Measurements from ENCODE around the gene CIITA.

Gene CIITA

DNA sequence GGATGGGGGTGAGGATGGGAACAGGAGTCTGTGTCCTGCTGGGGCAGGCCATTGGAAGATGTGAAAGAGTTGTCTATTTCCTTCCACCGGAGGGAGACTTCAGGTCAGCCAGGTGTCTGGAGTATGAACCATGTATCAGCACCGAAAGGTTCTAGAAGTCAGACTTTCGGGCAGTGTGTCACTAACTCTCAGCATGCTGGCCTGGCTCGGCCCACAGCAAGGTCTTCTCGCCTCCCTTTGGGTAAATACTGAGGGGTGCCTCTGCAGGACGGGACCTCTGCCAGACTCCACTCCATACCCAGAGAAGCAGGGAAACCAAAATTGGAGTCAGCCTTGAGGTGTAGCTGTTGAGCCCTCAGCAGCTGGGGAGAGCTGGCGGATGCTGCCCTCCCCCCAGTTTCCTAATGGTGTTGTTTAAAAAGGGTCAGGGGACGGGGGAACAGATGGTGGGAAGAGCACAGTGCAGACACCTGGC, 507 bp downstream of the CIITA start:
- DNase-seq (ENCODE audit: extremely low spot score, insufficient read length, low read depth) (no peak), FAIRE-seq (no peak)

DNA sequence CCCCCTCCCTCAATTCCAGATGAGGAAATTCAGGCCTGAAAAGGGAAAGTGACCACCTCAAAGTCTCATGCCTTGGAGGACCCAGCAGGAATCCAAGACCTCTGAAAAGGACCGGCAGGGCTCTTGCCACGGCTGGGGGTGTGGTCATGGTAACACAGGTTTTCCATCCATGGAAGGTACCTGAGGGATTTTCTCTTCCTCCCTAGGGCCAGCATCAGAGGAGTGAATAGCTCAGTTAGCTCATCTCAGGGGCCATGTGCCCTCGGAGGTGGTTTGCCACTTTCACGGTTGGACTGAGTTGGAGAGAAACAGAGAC, 1.3 kb downstream of the CIITA start:
- DNase-seq (ENCODE audit: extremely low spot score, insufficient read length, low read depth) (no peak), FAIRE-seq (peak; percentile 92)

DNA sequence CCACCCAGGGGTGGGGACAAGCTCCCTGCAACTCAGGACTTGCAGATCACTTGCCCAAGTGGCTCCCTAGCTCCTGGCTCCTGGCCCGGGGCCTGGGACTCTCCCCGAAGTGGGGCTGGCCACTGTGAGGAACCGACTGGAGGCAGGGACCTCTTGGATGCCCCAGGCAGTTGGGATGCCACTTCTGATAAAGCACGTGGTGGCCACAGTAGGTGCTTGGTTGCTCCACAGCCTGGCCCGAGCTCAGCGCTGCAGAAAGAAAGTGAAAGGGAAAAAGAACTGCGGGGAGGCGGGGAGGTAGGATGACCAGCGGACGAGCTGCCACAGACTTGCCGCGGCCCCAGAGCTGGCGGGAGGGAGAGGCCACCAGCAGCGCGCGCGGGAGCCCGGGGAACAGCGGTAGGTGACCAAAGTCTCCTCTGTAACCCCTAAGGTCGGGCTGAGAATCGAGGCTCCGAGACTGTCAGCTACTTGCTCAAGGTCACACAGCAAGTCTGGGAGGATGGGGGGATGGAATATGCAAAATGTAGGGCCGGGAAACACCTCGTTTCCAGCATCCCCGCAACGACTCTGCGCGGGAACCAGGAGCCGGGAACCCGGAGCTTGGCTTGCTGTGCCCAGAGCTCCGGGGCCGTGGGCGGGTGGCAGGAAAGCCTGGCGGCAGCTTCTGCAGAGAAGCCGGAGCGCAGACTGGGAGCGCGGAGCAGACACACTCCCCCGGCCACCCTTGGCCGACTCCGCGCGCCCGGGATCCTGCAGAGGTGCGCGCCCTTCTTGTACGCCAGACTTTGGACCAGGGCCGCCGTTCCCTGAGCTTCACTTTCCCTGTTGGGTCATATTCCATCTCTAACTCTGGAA, 1.9 kb downstream of the CIITA start:
- no peak for DNase-seq (ENCODE audit: extremely low spot score, insufficient read length, low read depth)
- FAIRE-seq: no peak

DNA sequence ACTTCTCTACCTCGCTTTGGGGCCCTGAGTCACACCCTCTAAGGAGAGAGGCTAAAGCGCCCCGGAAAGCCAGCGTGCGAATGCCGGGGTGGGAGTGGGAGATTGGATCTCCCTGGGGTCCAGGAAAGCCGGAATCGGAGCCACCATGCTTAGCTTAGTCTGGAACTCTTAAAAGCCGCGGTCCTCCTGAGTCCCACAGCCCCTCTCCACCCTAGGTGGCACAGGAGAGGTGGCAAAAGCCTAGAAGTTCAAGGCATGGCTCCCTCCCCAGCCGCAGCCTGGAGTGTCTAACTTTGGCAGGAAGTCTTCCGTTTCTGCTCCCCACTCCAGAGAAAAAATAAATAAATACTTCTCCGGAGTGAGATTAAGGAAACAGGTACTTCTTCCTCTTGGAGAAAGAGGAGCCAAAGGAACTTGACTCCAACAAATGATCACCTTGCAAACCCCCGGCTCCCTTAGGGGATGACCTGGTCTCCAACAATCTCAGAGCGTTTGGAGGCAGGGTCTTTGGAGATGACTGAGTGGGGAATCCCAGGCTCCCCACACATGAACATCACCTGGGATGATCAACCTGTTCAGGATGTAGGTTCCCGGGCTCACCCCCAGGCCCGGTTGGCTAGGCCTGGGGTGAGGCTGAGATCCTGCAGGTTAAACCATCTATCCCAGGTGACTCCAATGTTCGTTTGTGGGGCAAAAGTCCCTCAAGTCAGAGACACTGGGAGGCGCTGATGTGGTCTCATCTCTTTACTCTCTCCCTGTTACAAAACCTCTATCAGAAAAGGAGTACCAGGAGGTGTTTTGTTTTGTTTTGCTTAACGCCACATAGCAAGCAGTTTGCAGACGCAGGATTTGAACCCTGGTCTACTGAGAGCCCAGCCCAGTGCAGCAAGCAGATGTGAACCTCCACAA, 2.9 kb downstream of the CIITA start:
- DNase-seq (ENCODE audit: extremely low spot score, insufficient read length, low read depth) (no peak), FAIRE-seq (no peak)

DNA sequence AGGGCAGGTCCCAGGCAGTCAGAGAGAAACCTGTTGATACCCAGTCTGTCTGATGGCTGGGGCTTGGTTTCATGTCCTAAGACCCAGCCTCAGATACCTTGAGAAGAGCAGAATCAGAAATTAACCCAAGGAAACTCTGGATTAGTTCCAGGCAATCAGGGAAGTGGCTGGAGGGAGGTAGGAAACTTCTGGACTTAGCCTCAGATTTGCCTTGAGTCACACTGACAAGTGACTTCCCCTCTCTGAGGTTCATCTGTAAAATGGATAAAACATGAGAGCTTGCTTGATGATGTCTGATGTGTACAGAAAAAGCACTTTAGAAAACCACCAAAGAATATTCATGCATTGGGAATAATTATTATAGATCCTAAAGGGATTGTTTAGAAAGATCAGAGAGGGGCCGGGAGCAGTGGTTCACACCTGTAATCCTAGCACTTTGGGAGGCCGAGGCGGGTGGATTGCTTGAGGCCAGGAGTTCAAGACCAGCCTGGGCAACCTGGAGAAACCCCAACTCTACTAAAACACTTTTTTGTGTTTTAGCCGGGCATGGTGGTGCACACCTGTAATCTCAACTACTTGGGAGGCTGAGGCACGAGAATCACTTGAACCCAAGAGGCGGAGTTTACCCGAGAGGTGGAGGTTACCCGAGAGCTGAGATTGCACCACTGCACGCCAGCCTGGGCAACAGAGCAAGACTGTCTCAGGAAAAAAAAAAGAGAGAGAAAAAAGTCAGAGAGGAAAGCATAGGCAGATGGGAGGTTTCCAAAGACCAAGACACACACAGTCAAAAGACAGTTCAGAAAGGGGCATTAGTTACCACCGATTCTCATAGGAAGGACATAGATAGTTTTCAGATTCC, 3.8 kb downstream of the CIITA start:
- DNase-seq (ENCODE audit: extremely low spot score, insufficient read length, low read depth) (no peak), FAIRE-seq (no peak)

DNA sequence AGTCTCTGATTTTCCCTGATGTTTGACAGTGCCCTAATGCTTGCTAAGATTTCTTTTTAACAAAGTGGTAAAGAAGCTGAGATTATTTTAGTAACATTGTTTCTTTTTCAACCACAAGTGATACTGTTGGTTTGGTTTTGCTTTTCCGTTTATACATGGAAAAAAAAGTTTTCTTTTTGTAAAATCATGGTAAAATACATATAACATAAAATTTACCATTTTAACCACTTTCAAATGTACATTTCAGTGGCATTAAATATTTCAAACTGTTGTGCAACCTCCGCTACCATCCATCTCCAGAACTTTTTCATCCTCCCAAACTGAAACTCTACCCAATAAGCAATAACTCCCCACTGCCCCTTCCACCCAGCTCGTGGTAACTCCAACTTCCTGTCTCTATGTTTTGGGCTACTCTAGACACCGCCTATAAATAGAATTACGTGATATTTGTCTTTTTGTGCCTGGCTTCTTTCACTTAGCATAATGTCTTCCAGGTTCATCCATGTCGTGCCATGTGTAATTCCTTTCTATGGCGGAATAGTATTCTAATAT, 4.6 kb downstream of the CIITA start:
- peak; percentile 71 for FAIRE-seq

DNA sequence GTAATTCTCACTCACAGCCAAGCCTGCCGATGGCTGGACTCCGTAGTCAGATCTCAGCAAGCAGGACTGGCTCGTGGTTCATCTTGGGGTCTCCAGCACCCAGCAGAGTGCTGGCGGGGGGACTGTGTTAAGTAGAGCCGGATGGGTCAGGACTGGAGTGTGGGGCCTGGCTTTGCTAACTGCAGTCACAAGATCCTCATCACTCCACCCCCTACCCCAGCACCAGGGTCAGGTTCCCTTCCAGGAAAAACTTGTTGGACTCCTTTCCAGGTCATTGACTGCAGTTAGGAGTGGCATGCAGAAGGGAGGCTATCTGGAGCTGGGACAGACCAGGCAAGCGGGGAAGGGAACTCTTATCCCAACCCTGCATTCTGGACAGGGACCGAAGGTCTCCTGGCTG, 6.0 kb downstream of the CIITA start:
- FAIRE-seq: no peak
- no peak for DNase-seq (ENCODE audit: extremely low spot score, insufficient read length, low read depth)

More for the DNA sequence above, 4.6 kb downstream of the CIITA start:
- no peak for DNase-seq (ENCODE audit: extremely low spot score, insufficient read length, low read depth)

DNA sequence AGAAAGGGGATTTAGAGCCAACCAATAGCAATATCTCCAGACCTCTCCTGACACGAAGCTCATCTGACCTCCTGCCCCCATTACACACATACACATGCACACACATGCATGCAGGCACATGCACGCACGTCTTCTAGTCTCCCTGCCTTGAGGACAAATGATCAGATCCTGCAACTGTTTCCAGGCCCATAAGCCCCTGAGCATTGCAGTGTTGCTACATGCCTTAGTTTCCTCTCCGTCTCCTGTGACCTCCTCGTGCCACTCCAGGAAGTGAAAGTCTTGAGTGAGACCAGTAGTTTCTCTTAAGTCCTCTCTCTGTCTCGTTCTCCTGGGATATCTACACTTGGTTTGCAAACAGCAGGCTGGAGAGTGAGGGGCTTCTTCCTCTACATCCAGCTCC, 8.2 kb downstream of the CIITA start:
- DNase-seq (ENCODE audit: extremely low spot score, insufficient read length, low read depth): no peak
- peak; percentile 75 for FAIRE-seq

DNA sequence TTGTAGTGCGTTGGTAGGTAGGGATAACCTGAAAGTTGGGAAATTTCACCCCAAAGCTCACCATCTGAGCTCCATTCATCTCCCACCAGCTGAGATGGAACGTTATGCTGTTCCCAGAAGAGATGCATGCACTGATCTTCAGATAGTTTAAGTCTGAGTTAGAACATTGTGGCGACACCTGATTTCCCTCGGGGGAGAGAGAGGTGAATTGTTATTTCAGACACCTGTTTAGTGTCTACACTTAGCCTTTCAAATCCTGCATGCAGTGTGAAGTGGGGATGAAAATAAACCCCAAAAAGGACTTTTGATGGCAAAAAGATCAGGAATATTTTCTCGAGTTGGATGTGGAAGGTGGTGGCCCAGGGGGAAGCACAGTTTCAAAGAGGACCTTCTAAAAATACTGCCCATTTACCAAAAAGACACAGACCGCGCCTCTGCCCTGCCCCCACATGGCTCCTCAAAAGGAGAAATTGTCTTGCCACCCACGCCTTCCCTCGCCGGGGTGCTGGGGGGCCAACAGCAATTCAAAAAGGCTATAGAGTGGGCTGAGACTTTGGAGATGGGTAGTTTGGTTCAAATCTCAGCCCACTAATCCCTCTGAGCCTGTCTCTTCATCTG, 11.4 kb downstream of the CIITA start:
- DNase-seq (ENCODE audit: extremely low spot score, insufficient read length, low read depth) (no peak), FAIRE-seq (peak; percentile 42)

DNA sequence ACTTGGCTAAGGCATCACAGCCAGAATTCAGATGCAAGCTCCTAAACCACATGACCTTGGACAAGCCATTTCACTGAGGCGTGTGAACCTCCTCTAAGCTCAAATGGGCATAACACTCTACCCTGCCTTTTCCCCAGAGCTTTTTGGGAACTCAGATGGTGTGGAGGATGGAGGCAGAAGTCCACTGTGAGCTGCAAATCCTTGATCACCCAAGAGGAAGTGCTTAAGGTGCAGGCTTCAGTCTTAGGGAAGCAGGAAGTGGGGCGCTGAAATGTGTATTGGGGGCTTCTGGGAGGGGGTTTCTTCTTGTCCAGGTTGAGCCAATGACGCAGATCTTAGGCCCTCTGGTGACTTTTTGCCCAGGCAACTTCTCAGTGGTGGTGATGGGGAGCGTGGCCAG, 12.9 kb downstream of the CIITA start:
- no peak for DNase-seq (ENCODE audit: extremely low spot score, insufficient read length, low read depth)
- FAIRE-seq: no peak

DNA sequence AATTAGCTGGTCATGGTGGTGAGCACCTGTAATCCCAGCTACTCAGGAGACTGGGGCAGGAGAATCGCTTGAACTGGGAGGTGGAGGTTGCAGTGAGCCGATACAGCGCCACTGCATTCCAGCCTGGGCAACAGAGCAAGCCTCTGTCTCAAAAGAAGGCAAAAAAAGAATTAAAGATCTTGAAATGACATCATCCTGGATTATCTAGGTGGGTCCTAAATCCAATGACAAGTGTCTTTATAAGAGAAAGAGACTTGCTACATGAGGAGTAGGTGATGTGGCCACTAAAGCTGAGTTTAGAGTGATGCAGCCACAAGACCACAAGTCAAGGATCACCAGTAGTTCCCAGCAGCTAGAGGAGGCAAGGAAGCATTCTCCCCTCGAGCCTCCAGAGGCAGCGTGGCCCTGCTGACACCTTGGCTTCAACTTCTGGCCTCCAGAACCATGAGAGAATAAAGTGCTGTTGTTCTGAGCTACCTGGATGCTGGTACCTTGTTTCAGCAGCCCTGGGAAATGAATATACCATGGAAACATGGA, 15.8 kb downstream of the CIITA start:
- no peak for FAIRE-seq
- no peak for DNase-seq (ENCODE audit: extremely low spot score, insufficient read length, low read depth)

DNA sequence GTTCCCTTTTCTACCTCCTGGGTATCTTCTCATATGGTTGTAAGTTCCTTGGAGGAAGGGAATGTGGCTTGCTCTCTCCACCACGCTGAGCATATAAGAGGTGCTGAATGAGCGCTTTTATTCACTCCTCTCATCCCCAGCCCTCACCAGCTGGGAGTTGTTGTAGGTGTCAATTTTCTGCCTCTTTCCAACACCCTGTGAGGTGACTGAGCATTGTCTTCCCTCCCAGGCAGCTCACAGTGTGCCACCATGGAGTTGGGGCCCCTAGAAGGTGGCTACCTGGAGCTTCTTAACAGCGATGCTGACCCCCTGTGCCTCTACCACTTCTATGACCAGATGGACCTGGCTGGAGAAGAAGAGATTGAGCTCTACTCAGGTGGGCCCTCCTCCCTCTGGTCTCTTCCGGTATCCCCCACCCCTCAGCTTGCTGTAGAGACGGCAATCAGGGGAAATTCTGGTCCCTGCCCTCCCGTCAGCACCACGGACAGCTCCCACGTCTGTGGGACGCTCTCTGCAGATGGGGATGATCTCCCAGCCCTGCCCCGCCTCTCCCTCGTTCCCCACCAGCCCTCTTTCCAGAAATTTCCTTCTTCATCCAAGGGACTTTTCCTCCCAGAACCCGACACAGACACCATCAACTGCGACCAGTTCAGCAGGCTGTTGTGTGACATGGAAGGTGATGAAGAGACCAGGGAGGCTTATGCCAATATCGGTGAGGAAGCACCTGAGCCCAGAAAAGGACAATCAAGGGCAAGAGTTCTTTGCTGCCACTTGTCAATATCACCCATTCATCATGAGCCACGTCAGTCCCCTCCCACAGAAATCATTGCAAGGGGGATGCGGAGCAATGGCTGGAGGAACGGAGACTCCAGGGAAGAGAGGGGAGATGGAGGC, 18.3 kb downstream of the CIITA start:
- no peak for FAIRE-seq
- DNase-seq (ENCODE audit: extremely low spot score, insufficient read length, low read depth): no peak

DNA sequence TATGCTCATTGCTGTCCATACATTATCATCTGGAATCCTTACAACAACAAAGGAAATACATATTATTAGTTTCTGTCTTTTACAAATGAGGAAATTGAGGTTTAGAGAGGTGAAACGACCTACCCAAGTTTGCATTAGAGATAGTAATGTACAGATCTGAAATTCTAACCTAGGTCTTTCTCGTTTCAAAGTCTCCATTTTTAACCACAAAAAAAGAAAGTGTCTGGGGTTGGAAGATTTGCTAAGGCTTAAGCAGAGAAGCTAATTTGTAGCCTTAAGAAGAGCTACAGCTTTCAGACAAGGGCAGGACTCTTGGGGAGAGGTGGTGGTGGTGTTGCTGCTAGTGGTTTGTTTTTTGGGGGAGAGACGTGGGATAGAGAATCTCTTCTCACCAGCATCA, 19.2 kb downstream of the CIITA start:
- FAIRE-seq: peak; percentile 75
- no peak for DNase-seq (ENCODE audit: extremely low spot score, insufficient read length, low read depth)

DNA sequence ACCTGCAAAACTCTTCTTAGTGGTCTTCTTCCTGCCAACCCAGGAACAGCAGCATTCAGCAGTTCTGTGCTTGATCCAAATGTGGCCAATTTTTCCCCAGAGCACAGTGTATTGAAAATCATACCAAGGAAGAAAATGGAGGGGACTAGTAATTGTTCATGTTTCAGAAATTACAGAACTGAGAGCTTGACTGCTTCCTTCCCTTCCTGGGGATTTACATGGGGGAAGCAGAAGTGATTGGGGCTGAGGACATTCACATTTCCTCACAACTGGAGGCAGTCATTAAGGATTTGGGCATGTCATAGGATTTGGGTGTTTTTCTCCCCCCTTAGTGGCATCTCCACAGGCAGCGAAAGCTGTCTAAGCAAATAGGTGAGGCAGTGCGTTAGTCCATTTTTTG, 19.7 kb downstream of the CIITA start:
- FAIRE-seq (peak; percentile 64), DNase-seq (ENCODE audit: extremely low spot score, insufficient read length, low read depth) (no peak)

DNA sequence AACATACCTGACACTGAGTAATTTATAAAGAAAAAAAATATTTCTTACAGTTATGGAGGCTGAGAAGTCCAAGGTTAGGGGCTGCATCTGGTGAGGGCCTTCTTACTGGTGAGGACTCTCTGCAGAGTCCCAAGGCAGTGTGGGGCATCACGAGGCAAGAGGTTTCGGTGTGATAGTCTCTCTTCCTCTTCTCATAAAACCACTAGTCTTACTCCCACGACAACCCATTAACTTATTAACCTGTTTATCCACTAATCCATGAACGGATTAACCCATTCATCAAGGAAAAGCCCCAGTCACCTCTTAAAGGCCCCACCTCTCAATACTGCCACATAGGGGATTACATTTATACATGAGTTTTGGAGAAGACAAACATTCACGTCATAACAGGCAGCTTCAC, 20.1 kb downstream of the CIITA start:
- no peak for DNase-seq (ENCODE audit: extremely low spot score, insufficient read length, low read depth)
- peak; percentile 88 for FAIRE-seq

DNA sequence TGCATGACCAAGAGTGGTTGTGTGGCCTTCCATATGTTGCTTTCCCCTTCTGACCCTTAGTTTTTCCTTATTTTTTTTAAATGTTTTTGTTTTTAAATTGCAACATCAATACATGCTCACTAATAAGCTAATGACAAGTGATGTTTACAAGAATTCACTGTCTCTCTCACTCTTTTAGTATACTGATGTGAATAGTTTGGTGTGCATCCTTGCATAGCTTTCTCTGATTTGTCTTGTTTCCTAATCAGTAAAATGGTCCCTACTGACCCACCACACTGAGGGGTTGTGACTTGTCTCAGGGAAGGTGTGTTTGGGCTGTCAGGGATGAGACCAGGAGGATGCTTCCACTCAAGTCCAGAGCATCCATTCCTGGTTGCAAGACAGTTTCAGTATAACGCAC, 26.0 kb downstream of the CIITA start:
- DNase-seq (ENCODE audit: extremely low spot score, insufficient read length, low read depth): no peak

DNA sequence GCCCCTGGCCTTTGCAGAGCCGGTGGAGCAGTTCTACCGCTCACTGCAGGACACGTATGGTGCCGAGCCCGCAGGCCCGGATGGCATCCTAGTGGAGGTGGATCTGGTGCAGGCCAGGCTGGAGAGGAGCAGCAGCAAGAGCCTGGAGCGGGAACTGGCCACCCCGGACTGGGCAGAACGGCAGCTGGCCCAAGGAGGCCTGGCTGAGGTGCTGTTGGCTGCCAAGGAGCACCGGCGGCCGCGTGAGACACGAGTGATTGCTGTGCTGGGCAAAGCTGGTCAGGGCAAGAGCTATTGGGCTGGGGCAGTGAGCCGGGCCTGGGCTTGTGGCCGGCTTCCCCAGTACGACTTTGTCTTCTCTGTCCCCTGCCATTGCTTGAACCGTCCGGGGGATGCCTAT, 29.5 kb downstream of the CIITA start:
- DNase-seq (ENCODE audit: extremely low spot score, insufficient read length, low read depth) (no peak), FAIRE-seq (no peak)

More for the DNA sequence above, 26.0 kb downstream of the CIITA start:
- FAIRE-seq: no peak
